GM12878 (cell line): Measurements from ENCODE around the gene KANK4. TPM values are rescaled to one million over a fixed set of nuclear protein-coding genes. Genes with fewer than 3 reads are reported as not detected.
A peak's percentile ranks its signal among the peaks of the same experiment; 100 is the strongest.

Experiments used
- ATAC-seq: fragments of 200-7000 bp; cut with Tn5 transposase; 3 replicates; pipeline ENCODE4 v1.9.1; 2020; ENCODE audit warnings: mild to moderate bottlenecking, moderate library complexity
- BruUV-seq: library from RNA; stranded (reverse); fragments of 400-500 nt; replicated peaks from 2 replicates; lab custom pipeline; 2021; lab: Mats Ljungman, UMichigan
- CTCF ChIA-PET: fragments of 300-600 bp; sonication (Branson Sonifier 250); formaldehyde crosslinking; extraction: SDS; loops from one replicate; lab custom pipeline; 2021; ENCODE audit warnings: inconsistent platforms; lab: Yijun Ruan, JAX
- POLR2A ChIA-PET: fragments of 350-600 bp; formaldehyde crosslinking; extraction: SDS; loops from one replicate; lab custom pipeline; 2021; ENCODE audit warnings: inconsistent platforms; lab: Charles Lee
- RAD21 ChIA-PET: fragments of 300-600 bp; sonication (Branson Sonifier 250); formaldehyde crosslinking; loops from one replicate; lab custom pipeline; 2023; ENCODE audit warnings: antibody characterized with exemption; ENCODE audit not compliant: unreplicated experiment; lab: Charles Lee
- SMC1A ChIA-PET: fragments of 300-600 bp; sonication (Branson Sonifier 250); formaldehyde crosslinking; loops from one replicate; lab custom pipeline; 2023; ENCODE audit not compliant: unreplicated experiment, uncharacterized antibody; lab: Charles Lee
- DNase-seq: peaks from one replicate; pipeline ENCODE4 v3.0.0-alpha.2; 2011; ENCODE audit warnings: low read depth, low spot score
- FAIRE-seq: peaks from 3 replicates; lab custom pipeline; 2011; peaks lifted over from hg19 to GRCh38; lab: Jason Lieb, UNC
- H2AFZ ChIP-seq: 2 replicates; pipeline ENCODE4 v1.6.0; 2011; ENCODE audit warnings: low read depth, low read length, control low read depth; ENCODE audit not compliant: control insufficient read depth
- H3K27ac ChIP-seq: 2 replicates; pipeline ENCODE4 v1.5.1; 2011; ENCODE audit warnings: control low read depth; ENCODE audit not compliant: control insufficient read depth, insufficient read depth
- H3K27me3 ChIP-seq, 2 experiments: replicated peaks in 1 of 2; 2 replicates each; pipeline versions ENCODE4 v1.6.0 to v1.6.1; 2011; ENCODE audit warnings: low read length in 1 of 2; ENCODE audit not compliant: control insufficient read depth in 2 of 2, insufficient read depth in 2 of 2
- H3K36me3 ChIP-seq, 2 experiments: 2 replicates each; pipeline ENCODE4 v1.5.1; 2011; ENCODE audit warnings: low read length in 1 of 2; ENCODE audit not compliant: control insufficient read depth in 2 of 2, insufficient read depth in 2 of 2
- H3K4me1 ChIP-seq: 2 replicates; pipeline ENCODE4 v1.6.1; 2011; ENCODE audit warnings: mild to moderate bottlenecking, low read length, moderate library complexity, mixed read lengths; ENCODE audit not compliant: control insufficient read depth, insufficient read depth
- H3K4me2 ChIP-seq: 2 replicates; pipeline ENCODE4 v1.6.0; 2011; ENCODE audit warnings: control low read depth; ENCODE audit not compliant: control insufficient read depth, insufficient read depth
- H3K4me3 ChIP-seq: fragments of 200-600 bp; sonication (generic); 2 replicates; pipeline ENCODE4 v1.5.1; 2016
- H3K79me2 ChIP-seq: 2 replicates; pipeline ENCODE4 v1.6.0; 2011; ENCODE audit warnings: low read length; ENCODE audit not compliant: control insufficient read depth, insufficient read depth
- H3K9ac ChIP-seq: 2 replicates; pipeline ENCODE4 v1.8.0; 2011; ENCODE audit warnings: low read length, control low read depth, mixed read lengths; ENCODE audit not compliant: control insufficient read depth, insufficient read depth
- H3K9me3 ChIP-seq: replicated peaks from 3 replicates; pipeline ENCODE4 v1.5.1; 2011; ENCODE audit warnings: mild to moderate bottlenecking, low read length; ENCODE audit not compliant: control insufficient read depth, insufficient read depth
- H4K20me1 ChIP-seq: 2 replicates; pipeline ENCODE4 v1.6.0; 2011; ENCODE audit not compliant: control insufficient read depth, insufficient read depth
- EED ChIP-seq: sonication (generic); IDR thresholded peaks from 2 replicates; pipeline ENCODE4 v1.6.1; 2016; ENCODE audit warnings: antibody characterized with exemption, low read depth
- RUNX3 ChIP-seq: IDR thresholded peaks from 2 replicates; pipeline ENCODE4 v1.6.1; 2012; ENCODE audit warnings: low read length, inconsistent platforms
- SMC3 ChIP-seq: IDR thresholded peaks from 2 replicates; pipeline ENCODE4 v1.6.1; 2011; ENCODE audit warnings: low read length, improper control_type of control experiment, borderline replicate concordance
- SPI1 ChIP-seq: IDR thresholded peaks from 2 replicates; pipeline ENCODE4 v1.6.1; 2011; ENCODE audit warnings: low read depth, mild to moderate bottlenecking, low read length, moderate library complexity, borderline replicate concordance; ENCODE audit not compliant: insufficient read depth
- WGBS: methylation state at CpG from one replicate; pipeline ENCODE4 v1.1.6; 2016; ENCODE audit warnings: low lambda C conversion rate; ENCODE audit not compliant: insufficient replicate concordance, insufficient coverage; ENCODE audit errors: missing lambda C conversion rate; 5-methylcytosine and 5-hydroxymethylcytosine counted together
- in situ Hi-C: fragments of 300-500 bp; cut with MboI; formaldehyde crosslinking; loops from 9 replicates; pipeline ENCODE4 v1.14.3; 2018; ENCODE audit warnings: mixed read lengths
- intact Hi-C: fragments of 100-400 bp; cut with micrococcal nuclease; formaldehyde crosslinking; loops from one replicate; pipeline ENCODE4 v1.14.2; 2022; ENCODE audit not compliant: unreplicated experiment
- polyA plus RNA-seq, 11 experiments: library from polyadenylated mRNA; depleted of rRNA in 4 of 11; unstranded in 6 of 11; stranded (reverse) in 5 of 11; fragments of >200 nt; fragmentation: Nextera tagmentation in 4 of 11; fragmentation: Illumina TruSeq in 1 of 11; extraction: Ambion mirVana in 4 of 11; extraction: Trizol in 1 of 11; gene quantifications; 1 replicate in 1 of 11; 2 replicates in 10 of 11; pipeline versions ENCODE4 v1.2.1 to v1.2.3, GENCODE V29; 2011 to 2016; ENCODE audit warnings: inconsistent platforms in 2 of 11, missing spikeins in 2 of 11, low read depth in 1 of 11
- total RNA-seq, 4 experiments: library from RNA; depleted of rRNA in 3 of 4; stranded (reverse); fragments of >200 nt in 3 of 4; fragmentation: Illumina TruSeq in 1 of 4; extraction: Trizol in 1 of 4; gene quantifications; 2 replicates each; pipeline versions ENCODE4 v1.2.1 to v1.2.3, GENCODE V29; 2013 to 2021
- TF ChIP-seq, protein P1 (sequence below), 3 experiments: IDR thresholded peaks in 2 of 3; conservative IDR thresholded peaks in 1 of 3; 2 replicates each; pipeline ENCODE4 v1.5.1; 2011; ENCODE audit warnings: low read depth in 3 of 3, low read length in 3 of 3, mild to moderate bottlenecking in 3 of 3, control low read depth in 2 of 3, moderate library complexity in 2 of 3, inconsistent platforms in 1 of 3, mixed read lengths in 1 of 3; ENCODE audit not compliant: control insufficient read depth in 2 of 3, insufficient read depth in 1 of 3; ENCODE audit errors: extremely low read depth in 1 of 3

KANK4 gene
- total and polyA plus RNA-seq, 10 of the 15 experiments (the other 5 are each of a cell fraction or from before 2014, with no cell fraction given), result not detected

DNA sequence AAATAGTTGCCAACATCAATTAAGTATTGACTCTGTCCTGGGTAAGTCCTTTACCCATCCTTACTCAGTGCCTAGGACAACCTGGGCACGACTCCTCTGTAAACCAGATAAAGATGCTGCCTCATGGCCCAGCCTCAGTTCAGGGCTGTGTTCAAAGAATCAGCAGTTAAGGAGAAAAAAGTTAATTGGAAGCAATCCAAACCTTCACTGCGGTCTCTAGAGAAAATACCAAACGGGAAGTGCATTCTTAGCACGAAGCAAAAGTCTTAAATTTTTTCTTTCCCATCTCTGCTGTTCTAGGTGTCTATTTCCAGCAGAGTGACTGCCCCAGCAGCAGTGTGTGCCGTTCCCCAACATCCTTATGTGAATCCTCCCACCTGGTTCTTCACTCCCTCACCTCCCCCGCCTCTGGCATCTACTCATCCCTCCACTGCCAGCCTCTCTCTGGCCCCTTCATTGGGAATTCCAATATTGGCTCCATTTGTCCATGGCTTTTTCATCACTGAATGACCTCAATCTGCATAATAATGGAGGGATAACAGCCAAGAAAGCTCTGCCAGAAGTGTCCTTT, 23.2 kb downstream of the KANK4 start:
- no peaks in the 10 kb centered on the region for H3K9me3 ChIP-seq
- no peak overlapping the region for H3K4me3 ChIP-seq
- no peaks in the 10 kb centered on the region for H4K20me1 ChIP-seq
- H3K27ac ChIP-seq, result no peak overlapping the region
- peak overlapping the region; percentile 15; the same call in 1 of the 2 replicates for H3K4me2 ChIP-seq
- intact Hi-C loops, result loop anchor here (10.0 kb wide), 1 partner anchor 109 kb away; no protein-coding TSS in a partner anchor
- BruUV-seq, result no TSS peak
- TF ChIP-seq RUNX3 (peak; percentile 45; the same call in 1 of the 2 replicates), EED (no peak), SPI1 (peak; percentile 64)
- ChIA-PET CTCF (no interaction called here), POLR2A (no interaction called here), SMC1A (no interaction called here), RAD21 (no interaction called here)
- H3K27me3 ChIP-seq, result peaks cover 1 to 4% of the 10 kb centered on the region in 2 experiments; a peak in 2 of 4 replicates
- in situ Hi-C loops, result no loop called here
- DNase-seq (peak; percentile 8), ATAC-seq (no peak; the same call in 1 of the 3 replicates), FAIRE-seq (no peak)
- no peak overlapping the region for H2AFZ ChIP-seq
- H3K79me2 ChIP-seq, result no peaks in the 10 kb centered on the region
- no peak overlapping the region for H3K9ac ChIP-seq
- no peaks in the 10 kb centered on the region for H3K36me3 ChIP-seq
- H3K4me1 ChIP-seq, result no peaks in the 10 kb centered on the region
- 6% methylated on average over 6 of the region's 6 CpGs for WGBS

DNA sequence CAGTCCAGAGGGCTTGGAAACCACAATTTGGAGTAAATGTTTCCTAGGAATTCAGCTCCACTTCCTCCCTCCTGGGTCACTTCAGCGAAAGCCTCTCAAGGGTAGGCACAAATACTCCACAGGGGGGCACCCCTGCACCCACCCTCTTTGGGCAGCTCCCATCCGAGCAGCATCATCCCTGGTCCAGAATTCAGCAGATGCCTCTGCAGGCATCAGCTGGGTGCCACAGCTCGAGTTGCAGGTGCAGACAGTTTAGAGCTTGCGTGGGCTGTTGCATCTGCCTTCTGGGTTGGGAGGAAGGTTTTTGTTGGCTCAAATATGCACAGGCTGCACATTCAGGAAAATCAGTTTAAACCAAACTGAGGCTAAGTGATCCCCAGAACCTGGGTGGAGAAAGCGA, 25.0 kb downstream of the KANK4 start:
- H3K9ac ChIP-seq, result no peak overlapping the region
- no peak for DNase-seq
- no peak for FAIRE-seq

More for the DNA sequence above, 25.0 kb downstream of the KANK4 start:
- CTCF ChIA-PET, result no interaction called here
- no peak overlapping the region for H3K4me2 ChIP-seq
- TF ChIP-seq, protein P1, sequence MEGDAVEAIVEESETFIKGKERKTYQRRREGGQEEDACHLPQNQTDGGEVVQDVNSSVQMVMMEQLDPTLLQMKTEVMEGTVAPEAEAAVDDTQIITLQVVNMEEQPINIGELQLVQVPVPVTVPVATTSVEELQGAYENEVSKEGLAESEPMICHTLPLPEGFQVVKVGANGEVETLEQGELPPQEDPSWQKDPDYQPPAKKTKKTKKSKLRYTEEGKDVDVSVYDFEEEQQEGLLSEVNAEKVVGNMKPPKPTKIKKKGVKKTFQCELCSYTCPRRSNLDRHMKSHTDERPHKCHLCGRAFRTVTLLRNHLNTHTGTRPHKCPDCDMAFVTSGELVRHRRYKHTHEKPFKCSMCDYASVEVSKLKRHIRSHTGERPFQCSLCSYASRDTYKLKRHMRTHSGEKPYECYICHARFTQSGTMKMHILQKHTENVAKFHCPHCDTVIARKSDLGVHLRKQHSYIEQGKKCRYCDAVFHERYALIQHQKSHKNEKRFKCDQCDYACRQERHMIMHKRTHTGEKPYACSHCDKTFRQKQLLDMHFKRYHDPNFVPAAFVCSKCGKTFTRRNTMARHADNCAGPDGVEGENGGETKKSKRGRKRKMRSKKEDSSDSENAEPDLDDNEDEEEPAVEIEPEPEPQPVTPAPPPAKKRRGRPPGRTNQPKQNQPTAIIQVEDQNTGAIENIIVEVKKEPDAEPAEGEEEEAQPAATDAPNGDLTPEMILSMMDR (IDR thresholded peaks at IDR 0.05 in 2 of 3, conservative IDR thresholded peaks at IDR 0.05 in 1 of 3; ENCODE audit: control insufficient read depth in 2 of 3, extremely low read depth in 1 of 3, insufficient read depth in 1 of 3, low read depth in 3 of 3, low read length in 3 of 3), result peak in 1 of 3 experiments; percentile 13; a peak in 1 of 6 replicates
- TF ChIP-seq SMC3, result no peak
- TF ChIP-seq, all 136 proteins: peak for 1
- no peak for ATAC-seq
- H3K4me3 ChIP-seq, result no peak overlapping the region
- H3K27me3 ChIP-seq, result peaks cover 1 to 2% of the 10 kb centered on the region in 2 experiments; a peak in 1 of 4 replicates
- H2AFZ ChIP-seq, result no peak overlapping the region
- no peaks in the 10 kb centered on the region for H3K9me3 ChIP-seq
- in situ Hi-C loops, result no loop called here
- WGBS, result 30% methylated on average over 5 of the region's 5 CpGs
- no peaks in the 10 kb centered on the region for H3K79me2 ChIP-seq
- SMC1A ChIA-PET, result no interaction called here
- no TSS peak for BruUV-seq
- no peaks in the 10 kb centered on the region for H3K36me3 ChIP-seq
- H3K27ac ChIP-seq, result no peak overlapping the region
- RAD21 ChIA-PET, result no interaction called here
- intact Hi-C loops, result loop anchor here (10.0 kb wide), 1 partner anchor 111 kb away; no protein-coding TSS in a partner anchor
- no peaks in the 10 kb centered on the region for H4K20me1 ChIP-seq
- H3K4me1 ChIP-seq, result no peaks in the 10 kb centered on the region
- POLR2A ChIA-PET, result no interaction called here
